Fibroblast of lung (primary cell): Measurements from ENCODE around the gene CTDP1. TPM values are rescaled to one million over a fixed set of nuclear protein-coding genes. Genes with fewer than 3 reads are reported as not detected.

Experiments used
- DNase-seq, 2 donors: peaks; one replicate each; pipeline versions ENCODE4 v3.0.0 to v3.0.0-alpha.2; 2010; ENCODE audit warnings: low read depth in 2 of 2
- H2AFZ ChIP-seq: 2 replicates; pipeline ENCODE4 v1.5.1; 2012; ENCODE audit warnings: low read length, control low read depth, inconsistent platforms
- H3K27ac ChIP-seq: 2 replicates; pipeline ENCODE4 v1.5.1; 2011; ENCODE audit warnings: low read length, control low read depth; ENCODE audit not compliant: insufficient read depth
- H3K27me3 ChIP-seq: 2 replicates; pipeline ENCODE4 v1.5.1; 2011; ENCODE audit warnings: mild to moderate bottlenecking, low read length; ENCODE audit not compliant: control insufficient read depth, insufficient read depth
- H3K36me3 ChIP-seq: 2 replicates; pipeline ENCODE4 v1.5.1; 2011; ENCODE audit warnings: low read length; ENCODE audit not compliant: control insufficient read depth, insufficient read depth
- H3K4me1 ChIP-seq: 2 replicates; pipeline ENCODE4 v1.5.1; 2011; ENCODE audit warnings: low read length; ENCODE audit not compliant: control insufficient read depth, insufficient read depth; ENCODE audit errors: extremely low read depth
- H3K4me2 ChIP-seq: 2 replicates; pipeline ENCODE4 v1.5.1; 2011; ENCODE audit warnings: low read length, control low read depth; ENCODE audit not compliant: insufficient read depth; ENCODE audit errors: extremely low read depth
- H3K4me3 ChIP-seq, 4 experiments: fragments of 200-600 bp in 1 of 4; sonication (generic) in 1 of 4; replicated peaks in 1 of 4; 2 replicates each; pipeline ENCODE4 v1.5.1; 2011 to 2016; ENCODE audit warnings: low read length in 4 of 4, low read depth in 3 of 4, mild to moderate bottlenecking in 3 of 4, control low read depth in 2 of 4, inconsistent platforms in 1 of 4, mixed read lengths in 1 of 4; ENCODE audit not compliant: insufficient read depth in 1 of 4; ENCODE audit errors: control extremely low read depth in 1 of 4
- H3K79me2 ChIP-seq: 2 replicates; pipeline ENCODE4 v1.5.1; 2012; ENCODE audit warnings: mild to moderate bottlenecking, low read length, inconsistent platforms; ENCODE audit not compliant: control insufficient read depth, insufficient read depth
- H3K9ac ChIP-seq: 2 replicates; pipeline ENCODE4 v1.5.1; 2011; ENCODE audit warnings: mild to moderate bottlenecking, low read length, control low read depth; ENCODE audit not compliant: insufficient read depth
- H3K9me3 ChIP-seq: 2 replicates; pipeline ENCODE4 v1.5.1; 2012; ENCODE audit warnings: low read depth, low read length; ENCODE audit not compliant: control insufficient read depth, insufficient read depth
- H4K20me1 ChIP-seq: 2 replicates; pipeline ENCODE4 v1.5.1; 2011; ENCODE audit warnings: low read length; ENCODE audit not compliant: control insufficient read depth, insufficient read depth; ENCODE audit errors: extremely low read depth
- CTCF ChIP-seq, 2 donors: IDR thresholded peaks in 1 of 2; conservative IDR thresholded peaks in 1 of 2; 1 replicate in 1 of 2; 2 replicates in 1 of 2; pipeline ENCODE4 v1.5.1; 2011 to 2012; ENCODE audit warnings: low read length in 2 of 2, control low read depth in 1 of 2, inconsistent platforms in 1 of 2, low read depth in 1 of 2, mild to moderate bottlenecking in 1 of 2
- EZH2 ChIP-seq: IDR thresholded peaks from 2 replicates; pipeline ENCODE4 v1.5.1; 2012; ENCODE audit warnings: low read length, control low read depth, mild to moderate bottlenecking; ENCODE audit errors: missing control alignments
- polyA plus RNA-seq, 2 donors: library from polyadenylated mRNA; depleted of rRNA in 1 of 2; stranded (reverse) in 1 of 2; unstranded in 1 of 2; fragments of >200 nt; gene quantifications; 2 replicates each; pipeline ENCODE4 v1.2.1, GENCODE V29; 2011 to 2012; ENCODE audit warnings: missing spikeins in 1 of 2
- total RNA-seq: library from RNA; depleted of rRNA; stranded (reverse); fragments of >200 nt; gene quantifications from 2 replicates; pipeline ENCODE4 v1.2.1, GENCODE V29; 2014

CTDP1 gene
- total and polyA plus RNA-seq, 2 donors (not counting 1 experiment from before 2014, with no cell fraction given), result 6.4 to 24.8 TPM

GRCh38 chr18:79658366-79658765 is 21.2 kb upstream of the CTDP1 start:
- peaks cover 4% of the 10 kb centered on the region for H3K27me3 ChIP-seq

GRCh38 chr18:79659733-79660132 is 19.9 kb upstream of the CTDP1 start:
- Histone ChIP-seq H2AFZ (no peak overlapping the region), H3K4me1 (no peaks in the 10 kb centered on the region), H3K79me2 (no peaks in the 10 kb centered on the region), H3K4me3 (no peak overlapping the region), H3K9me3 (no peaks in the 10 kb centered on the region), H3K27ac (no peak overlapping the region), H3K4me2 (no peak overlapping the region), H3K27me3 (peaks cover 4% of the 10 kb centered on the region), H3K9ac (no peak overlapping the region), H3K36me3 (no peaks in the 10 kb centered on the region), H4K20me1 (no peaks in the 10 kb centered on the region)
- no peak for TF ChIP-seq EZH2
- TF ChIP-seq CTCF (conservative IDR thresholded peaks at IDR 0.05 in 1 of 2, IDR thresholded peaks at IDR 0.05 in 1 of 2; ENCODE audit: low read depth in 1 of 2, low read length in 2 of 2), result no peak
- no peak for DNase-seq

More at GRCh38 chr18:79658366-79658765, 21.2 kb upstream of the CTDP1 start:
- TF ChIP-seq CTCF (conservative IDR thresholded peaks at IDR 0.05 in 1 of 2, IDR thresholded peaks at IDR 0.05 in 1 of 2; ENCODE audit: low read depth in 1 of 2, low read length in 2 of 2) (no peak), EZH2 (no peak)
- H3K9ac ChIP-seq, result no peak overlapping the region
- no peak overlapping the region for H3K4me3 ChIP-seq
- no peaks in the 10 kb centered on the region for H3K9me3 ChIP-seq
- no peaks in the 10 kb centered on the region for H3K79me2 ChIP-seq
- H3K4me2 ChIP-seq, result no peak overlapping the region
- no peaks in the 10 kb centered on the region for H4K20me1 ChIP-seq
- no peak overlapping the region for H3K27ac ChIP-seq
- no peak for DNase-seq
- H2AFZ ChIP-seq, result no peak overlapping the region
- no peaks in the 10 kb centered on the region for H3K36me3 ChIP-seq
- no peaks in the 10 kb centered on the region for H3K4me1 ChIP-seq

GRCh38 chr18:79662034-79662433 is 17.6 kb upstream of the CTDP1 start:
- no peak overlapping the region for H3K9ac ChIP-seq
- H3K9me3 ChIP-seq, result no peaks in the 10 kb centered on the region
- no peaks in the 10 kb centered on the region for H3K79me2 ChIP-seq
- H2AFZ ChIP-seq, result no peak overlapping the region
- H3K27me3 ChIP-seq, result peaks cover 4% of the 10 kb centered on the region
- no peak overlapping the region for H3K4me3 ChIP-seq
- H3K36me3 ChIP-seq, result no peaks in the 10 kb centered on the region
- H3K27ac ChIP-seq, result no peak overlapping the region
- no peaks in the 10 kb centered on the region for H4K20me1 ChIP-seq
- TF ChIP-seq EZH2 (no peak), CTCF (conservative IDR thresholded peaks at IDR 0.05 in 1 of 2, IDR thresholded peaks at IDR 0.05 in 1 of 2; ENCODE audit: low read depth in 1 of 2, low read length in 2 of 2) (no peak)
- H3K4me2 ChIP-seq, result no peak overlapping the region
- no peak for DNase-seq
- H3K4me1 ChIP-seq, result no peaks in the 10 kb centered on the region
